GM19193 (cell line): ENCODE measurements around the gene MPZ.

Experiments
- POLR2A ChIP-seq: IDR thresholded peaks from 4 replicates; pipeline ENCODE4 v1.6.1; 2011; ENCODE audit not compliant: insufficient read depth, insufficient read length; ENCODE audit errors: extremely low read depth

The MPZ gene

DNA sequence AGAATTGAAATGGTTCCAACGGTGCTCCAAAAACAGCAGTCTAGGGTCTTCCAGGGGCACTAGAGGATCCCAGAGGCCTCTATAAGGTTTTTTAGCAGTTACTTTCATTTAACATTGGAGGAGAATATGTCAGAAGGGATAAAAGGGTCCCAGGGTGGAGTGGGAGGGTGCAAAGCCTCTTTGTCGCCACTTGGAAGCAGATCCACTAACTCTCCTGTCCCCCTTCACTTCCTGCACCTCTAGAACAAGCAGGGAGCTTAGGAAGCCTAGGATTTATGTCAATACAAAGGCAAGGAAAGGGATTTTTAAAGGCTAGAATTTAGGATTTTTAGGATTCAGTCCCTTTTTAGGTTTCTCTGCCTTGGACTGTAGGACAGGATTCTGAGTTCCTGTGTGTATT lies 42.9 kb downstream of the MPZ start:
- TF ChIP-seq POLR2A, result no peak

GRCh38 chr1:161266202-161266601 lies 43.6 kb downstream of the MPZ start:
- TF ChIP-seq POLR2A, result no peak

DNA sequence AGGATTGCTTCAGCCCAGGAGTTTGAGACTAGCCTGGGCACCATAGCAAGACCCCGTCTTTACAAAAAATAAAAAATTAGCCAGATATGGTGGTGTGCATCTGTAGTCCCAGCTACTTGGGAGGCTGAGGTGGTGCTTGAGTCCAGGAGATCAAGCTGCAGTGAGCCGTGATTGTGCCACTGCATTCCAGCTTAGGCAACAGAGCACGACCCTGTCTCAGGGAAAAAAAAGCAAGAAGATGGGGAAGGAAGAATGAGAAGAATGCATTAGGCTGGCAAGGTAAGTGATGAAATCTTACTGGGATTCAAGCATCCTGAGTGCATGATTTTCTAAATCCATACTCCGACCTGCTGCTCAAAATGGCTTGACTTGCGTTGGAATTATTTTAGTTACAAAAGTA lies 44.5 kb downstream of the MPZ start:
- no peak for TF ChIP-seq POLR2A

- no peak for TF ChIP-seq POLR2A
These were observed 48.2 kb downstream of the MPZ start for GRCh38 chr1:161261261-161262235.

- no peak for TF ChIP-seq POLR2A
These were observed 49.1 kb downstream of the MPZ start for GRCh38 chr1:161260376-161261260.

DNA sequence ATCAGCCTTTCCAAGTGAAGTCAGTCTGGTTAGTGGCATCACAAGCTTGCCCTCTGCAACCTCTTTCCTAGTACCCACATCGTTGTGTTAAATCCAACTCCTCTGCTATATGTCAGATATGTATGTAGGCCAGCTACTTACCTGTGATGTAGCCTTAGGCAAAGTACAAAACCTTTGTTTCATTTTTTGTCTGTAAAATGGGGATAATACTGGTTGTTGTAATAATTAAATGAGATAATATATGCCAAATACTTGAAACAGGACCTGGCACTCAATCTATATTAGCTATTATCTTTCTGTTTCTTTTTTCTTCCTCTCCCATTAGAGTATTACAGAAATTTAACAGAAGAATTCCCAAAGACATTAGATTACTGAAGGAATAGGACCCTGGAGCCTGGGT lies 50.0 kb downstream of the MPZ start:
- TF ChIP-seq POLR2A, result no peak

DNA sequence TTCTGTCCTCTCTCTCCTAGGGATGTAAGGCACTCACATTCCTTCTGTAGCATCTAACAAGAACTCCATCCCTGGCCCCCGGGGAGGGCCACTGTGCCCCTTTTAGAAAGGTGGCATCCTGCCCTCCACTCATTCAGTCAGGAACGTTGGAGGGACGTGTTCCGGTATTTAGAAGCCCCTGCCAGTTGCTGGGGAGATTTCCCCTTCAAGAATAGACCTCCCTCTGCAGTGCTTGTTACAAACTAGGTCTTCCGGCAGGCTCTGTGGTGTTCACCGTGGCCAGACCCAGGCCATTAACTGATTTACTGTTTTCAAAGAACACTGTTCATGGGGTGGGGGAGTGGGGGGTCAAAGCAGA lies 50.4 kb downstream of the MPZ start:
- TF ChIP-seq POLR2A, result no peak

GRCh38 chr1:161258439-161259344 lies 51.1 kb downstream of the MPZ start, which contains the start of gene PCP4L1:
TSS of gene PCP4L1 (plus strand) at chr1:161258745. CDS start at chr1:161258975, 230 bp downstream.
- no peak for TF ChIP-seq POLR2A
